SJSA1 (cell line): Measurements from ENCODE around the gene ZFP3. TPM values are rescaled to one million over a fixed set of nuclear protein-coding genes. Genes with fewer than 3 reads are reported as not detected.
"Not testable (repeated sequence)": the region's sequence is repeated elsewhere in the genome, so short reads cannot be mapped to it uniquely, and the experiment has no call there.

Experiments
- DNase-seq, 2 experiments: peaks; one replicate each; pipeline ENCODE4 v3.0.0-alpha.2; 2015 to 2020; ENCODE audit warnings: low spot score in 2 of 2, low read depth in 1 of 2
- H3K27ac ChIP-seq: fragments of 250-450 bp; sonication (Bioruptor Pico); 2 replicates; pipeline ENCODE4 v1.5.1; 2020; ENCODE audit warnings: mild to moderate bottlenecking, moderate library complexity
- H3K27me3 ChIP-seq: fragments of 250-450 bp; sonication (Bioruptor Pico); replicated peaks from 2 replicates; pipeline ENCODE4 v1.5.1; 2020; ENCODE audit warnings: mild to moderate bottlenecking, moderate library complexity
- H3K36me3 ChIP-seq: fragments of 250-450 bp; sonication (Bioruptor Pico); 2 replicates; pipeline ENCODE4 v1.5.1; 2020; ENCODE audit warnings: mild to moderate bottlenecking
- H3K4me1 ChIP-seq: fragments of 250-450 bp; sonication (Bioruptor Pico); replicated peaks from 2 replicates; pipeline ENCODE4 v1.6.1; 2021; ENCODE audit warnings: mild to moderate bottlenecking
- H3K4me3 ChIP-seq: fragments of 250-450 bp; sonication (Bioruptor Pico); 2 replicates; pipeline ENCODE4 v1.5.1; 2020; ENCODE audit warnings: mild to moderate bottlenecking
- H3K9me3 ChIP-seq: fragments of 250-450 bp; sonication (Bioruptor Pico); replicated peaks from 2 replicates; pipeline ENCODE4 v1.5.1; 2020; ENCODE audit warnings: mild to moderate bottlenecking
- total RNA-seq: library from RNA; depleted of rRNA; stranded (reverse); fragments of >200 nt; shearing (Covaris generic); gene quantifications from 2 replicates; pipeline ENCODE4 v1.2.3, GENCODE V29; 2014; rRNA removed

The ZFP3 gene
- total RNA-seq, 1 experiment from 2014 or later: 0.18 TPM

DNA sequence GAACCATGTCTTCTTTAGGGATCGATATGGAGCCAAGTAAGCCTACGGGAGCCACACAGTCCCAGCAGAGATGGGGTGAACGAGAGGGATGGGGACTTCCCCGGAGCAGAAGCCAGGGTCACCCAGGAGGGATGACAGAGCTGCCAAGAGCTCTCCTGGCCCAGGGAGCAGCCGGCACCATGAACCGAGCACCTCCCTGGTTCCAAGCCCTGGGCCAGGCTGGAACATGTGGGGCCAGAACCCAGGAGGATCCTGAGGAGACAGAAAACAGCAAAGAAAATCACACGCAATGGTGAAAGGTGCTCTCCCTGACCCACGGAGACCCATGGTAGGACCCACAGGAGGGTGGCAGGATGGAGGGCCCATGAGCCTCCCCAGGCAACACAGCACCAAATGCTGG is 55.7 kb downstream of the ZFP3 start:
- H3K36me3 ChIP-seq, H3K4me3 ChIP-seq, H3K9me3 ChIP-seq, H3K4me1 ChIP-seq, DNase-seq, H3K27ac ChIP-seq, H3K27me3 ChIP-seq: not testable (repeated sequence)

DNA sequence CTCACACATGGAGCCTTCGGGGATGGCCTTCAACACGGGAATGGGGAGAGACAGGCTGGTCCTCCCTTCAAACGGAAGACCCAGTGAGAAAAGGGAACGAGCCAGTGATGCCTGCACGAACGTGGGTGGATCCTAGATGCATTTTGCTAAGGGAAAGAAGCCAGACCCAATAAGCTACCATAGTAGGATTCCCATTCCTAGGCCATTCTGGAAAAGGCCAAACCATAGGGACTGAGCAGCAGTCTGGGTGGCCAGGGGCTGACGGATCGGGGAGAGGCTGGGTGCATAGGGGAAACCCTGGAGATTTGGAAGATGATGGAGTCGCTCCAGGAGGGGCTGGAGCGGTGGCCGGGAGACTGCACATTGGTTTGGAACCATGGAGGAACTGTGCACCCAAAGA is 56.3 kb downstream of the ZFP3 start:
- not testable (repeated sequence) for H3K4me1 ChIP-seq, H3K36me3 ChIP-seq, H3K9me3 ChIP-seq, H3K27ac ChIP-seq, H3K27me3 ChIP-seq, H3K4me3 ChIP-seq, DNase-seq

- H3K4me1 ChIP-seq, H3K27ac ChIP-seq, H3K4me3 ChIP-seq, H3K27me3 ChIP-seq, H3K9me3 ChIP-seq, H3K36me3 ChIP-seq, DNase-seq: not testable (repeated sequence)
Observed at GRCh38 chr17:5135131-5135712, 57.0 kb downstream of the ZFP3 start.

DNA sequence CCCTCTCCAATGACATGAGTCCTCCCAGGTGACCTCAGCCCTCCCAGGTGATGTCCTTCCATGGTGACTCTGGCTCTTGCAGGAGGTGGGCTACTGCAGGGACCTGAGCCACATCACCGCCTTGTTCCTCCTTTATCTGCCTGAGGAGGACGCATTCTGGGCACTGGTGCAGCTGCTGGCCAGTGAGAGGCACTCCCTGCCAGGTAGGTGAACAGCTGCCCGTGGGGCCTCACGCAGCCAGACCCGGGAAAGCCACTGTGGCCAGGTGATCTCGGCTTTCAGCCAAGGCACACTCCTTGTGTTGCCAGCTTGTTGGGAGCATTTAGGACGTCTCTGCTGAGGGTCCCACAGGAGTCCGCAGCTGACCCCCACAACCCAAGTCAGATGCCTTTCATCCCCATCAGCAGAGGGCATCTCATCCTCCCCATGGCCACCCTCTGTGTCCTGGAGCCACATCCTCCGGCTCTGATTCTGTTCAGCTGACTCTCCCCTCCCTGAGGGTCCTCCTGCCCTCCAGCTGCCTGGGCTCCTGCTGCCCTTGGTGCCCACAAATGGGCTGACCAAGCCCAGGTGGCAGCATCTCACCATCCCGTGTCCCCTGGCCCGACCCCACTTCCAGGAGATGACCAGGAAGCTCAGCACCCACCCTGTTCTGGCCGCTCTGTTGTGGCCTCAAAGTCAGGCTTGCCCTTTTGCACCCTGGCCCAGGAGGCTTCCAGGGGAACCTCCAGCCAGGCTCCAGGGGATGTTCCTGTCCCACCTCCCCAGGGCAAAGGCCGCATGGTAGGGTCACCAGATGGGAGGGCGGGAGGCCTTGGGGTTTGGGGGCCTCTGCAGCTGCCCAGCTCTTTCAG is 57.7 kb downstream of the ZFP3 start:
- Histone ChIP-seq H3K4me1 (no peaks in the 10 kb centered on the region), H3K27ac (no peak overlapping the region), H3K9me3 (no peaks in the 10 kb centered on the region), H3K4me3 (no peak overlapping the region), H3K27me3 (no peaks in the 10 kb centered on the region), H3K36me3 (no peaks in the 10 kb centered on the region)
- DNase-seq: no peak

DNA sequence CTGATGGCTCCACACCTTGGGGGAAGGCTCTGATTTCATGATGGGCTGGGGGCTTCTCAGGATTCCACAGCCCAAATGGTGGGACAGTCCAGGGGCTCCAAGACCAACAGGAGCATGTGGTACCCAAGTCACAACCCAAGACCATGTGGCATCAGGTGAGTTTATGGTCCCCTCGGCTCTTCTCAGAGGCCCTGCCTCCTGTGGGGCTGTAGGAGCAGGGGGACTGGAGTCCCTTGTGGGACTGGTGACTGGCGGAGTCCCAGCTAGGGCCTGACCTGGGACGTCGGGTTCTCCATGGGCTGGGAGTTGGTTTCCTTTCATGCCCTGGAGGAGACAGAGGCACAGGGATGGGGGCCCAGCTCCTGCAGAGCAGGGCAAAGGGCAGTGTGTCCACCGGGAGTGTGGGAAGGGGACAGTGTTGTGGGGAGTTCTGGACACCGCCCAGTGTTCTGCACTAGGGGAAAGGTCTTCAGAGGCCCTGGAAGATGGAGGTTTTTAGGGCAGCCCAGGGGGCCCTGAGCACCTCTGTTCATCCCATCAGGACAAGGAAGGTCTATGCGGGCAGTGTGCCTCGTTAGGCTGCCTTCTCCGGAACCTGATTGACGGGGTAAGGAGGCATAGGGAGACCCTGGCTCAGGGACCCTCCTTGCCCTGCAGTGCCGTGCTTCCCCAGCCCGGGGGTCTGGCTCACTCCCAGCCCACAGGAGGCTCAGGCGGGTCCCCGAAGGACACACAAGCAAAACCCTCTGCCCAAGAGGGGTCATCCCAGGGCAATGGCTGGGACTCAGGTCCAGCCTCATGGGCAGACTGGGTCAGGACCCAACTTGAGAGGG is 58.5 kb downstream of the ZFP3 start:
- H3K36me3 ChIP-seq, H3K4me1 ChIP-seq, H3K4me3 ChIP-seq, H3K9me3 ChIP-seq, H3K27ac ChIP-seq, H3K27me3 ChIP-seq, DNase-seq: not testable (repeated sequence)

DNA sequence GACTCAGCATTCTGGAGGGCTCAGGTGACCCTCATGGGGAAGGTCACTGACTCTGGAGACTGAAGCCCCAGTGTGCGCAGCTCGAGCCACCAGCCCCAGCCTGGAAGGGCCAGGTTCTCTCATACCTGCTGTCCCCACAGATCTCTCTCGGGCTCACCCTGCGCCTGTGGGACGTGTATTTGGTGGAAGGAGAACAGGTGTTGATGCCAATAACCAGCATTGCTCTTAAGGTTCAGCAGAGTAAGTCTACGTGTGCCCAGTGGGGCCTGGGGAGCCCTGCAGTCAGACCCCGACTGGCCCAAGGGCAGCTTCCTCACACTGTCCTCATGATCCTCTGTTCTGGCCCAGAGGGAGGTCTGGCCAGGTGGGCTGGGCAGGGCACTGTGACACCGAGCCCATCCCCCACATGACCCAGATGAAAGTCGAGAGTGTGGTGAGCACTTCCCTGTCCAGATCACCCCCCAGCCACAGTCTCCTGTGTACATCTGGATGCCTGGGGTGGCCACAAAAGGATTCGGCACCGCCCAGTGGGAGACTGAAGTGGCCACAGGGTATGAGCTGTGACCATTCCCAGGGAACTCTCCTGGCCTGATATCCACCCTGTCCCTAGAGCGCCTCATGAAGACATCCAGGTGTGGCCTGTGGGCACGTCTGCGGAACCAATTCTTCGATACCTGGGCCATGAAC is 59.4 kb downstream of the ZFP3 start:
- not testable (repeated sequence) for H3K36me3 ChIP-seq, H3K4me1 ChIP-seq, H3K9me3 ChIP-seq, H3K27me3 ChIP-seq, H3K4me3 ChIP-seq, DNase-seq, H3K27ac ChIP-seq

GRCh38 chr17:5138198-5138544 is 59.9 kb downstream of the ZFP3 start:
- not testable (repeated sequence) for H3K9me3 ChIP-seq, H3K27me3 ChIP-seq, H3K27ac ChIP-seq, H3K36me3 ChIP-seq, DNase-seq, H3K4me1 ChIP-seq, H3K4me3 ChIP-seq

DNA sequence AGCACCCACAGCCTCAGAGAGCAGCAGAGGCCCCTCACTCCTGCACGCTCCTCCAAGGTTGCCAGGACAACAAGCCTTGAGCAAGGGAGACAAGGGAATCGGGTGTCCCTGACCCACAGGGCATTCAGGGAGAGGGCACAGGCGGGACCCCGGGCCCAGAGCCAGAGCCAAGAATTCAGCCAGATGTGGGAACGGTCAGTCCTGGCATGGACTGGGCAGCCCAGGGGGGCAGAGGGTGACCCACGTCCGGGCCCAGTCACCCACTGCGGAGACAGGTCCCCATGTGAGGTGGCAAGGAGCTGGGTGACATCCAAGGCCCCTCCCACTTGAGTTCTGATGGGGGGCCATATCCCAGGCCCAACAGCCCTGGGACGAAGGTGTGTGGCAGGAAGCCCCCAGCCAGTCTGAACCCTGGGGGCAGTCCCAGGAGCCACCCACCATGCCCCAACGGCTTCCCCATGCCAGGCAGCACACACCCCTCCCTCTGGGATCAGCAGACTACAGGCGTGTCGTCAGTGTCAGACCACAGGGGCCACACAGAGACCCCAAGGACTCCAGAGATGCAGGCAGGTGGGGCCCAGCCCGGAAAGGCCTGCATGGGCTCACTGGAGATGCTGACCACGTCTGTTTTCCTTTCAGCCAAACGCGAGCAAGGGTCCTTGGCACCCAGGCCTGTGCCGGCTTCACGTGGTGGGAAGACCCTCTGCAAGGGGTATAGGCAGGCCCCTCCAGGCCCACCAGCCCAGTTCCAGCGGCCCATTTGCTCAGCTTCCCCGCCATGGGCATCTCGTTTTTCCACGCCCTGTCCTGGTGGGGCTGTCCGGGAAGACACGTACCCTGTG is 60.6 kb downstream of the ZFP3 start:
- H3K27ac ChIP-seq: no peak overlapping the region

DNA sequence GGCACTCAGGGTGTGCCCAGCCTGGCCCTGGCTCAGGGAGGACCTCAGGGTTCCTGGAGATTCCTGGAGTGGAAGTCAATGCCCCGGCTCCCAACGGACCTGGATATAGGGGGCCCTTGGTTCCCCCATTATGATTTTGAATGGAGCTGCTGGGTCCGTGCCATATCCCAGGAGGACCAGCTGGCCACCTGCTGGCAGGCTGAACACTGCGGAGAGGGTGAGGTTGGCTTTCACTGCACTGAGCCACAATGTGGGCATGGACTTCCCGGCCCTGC is 61.1 kb downstream of the ZFP3 start:
- H3K27ac ChIP-seq: no peak overlapping the region
- no peaks in the 10 kb centered on the region for H3K27me3 ChIP-seq
- no peak for DNase-seq
- no peaks in the 10 kb centered on the region for H3K4me1 ChIP-seq
- H3K9me3 ChIP-seq: no peaks in the 10 kb centered on the region
- H3K36me3 ChIP-seq: no peaks in the 10 kb centered on the region
- H3K4me3 ChIP-seq: no peak overlapping the region

More for the DNA sequence above, 60.6 kb downstream of the ZFP3 start:
- H3K9me3 ChIP-seq: no peaks in the 10 kb centered on the region
- DNase-seq: no peak
- H3K27me3 ChIP-seq: no peaks in the 10 kb centered on the region
- H3K36me3 ChIP-seq: no peaks in the 10 kb centered on the region
- no peaks in the 10 kb centered on the region for H3K4me1 ChIP-seq
- no peak overlapping the region for H3K4me3 ChIP-seq

GRCh38 chr17:5142877-5143276 is 64.6 kb downstream of the ZFP3 start:
- not testable (repeated sequence) for H3K4me1 ChIP-seq, H3K27ac ChIP-seq, H3K9me3 ChIP-seq, H3K27me3 ChIP-seq, DNase-seq, H3K4me3 ChIP-seq, H3K36me3 ChIP-seq

Other genes with a start within 250 kb of the ZFP3 start
- 10.0 and 20.0 TPM in 2 replicates for gene MINK1, start 245.1 kb upstream of the ZFP3 start, total RNA-seq
- 0.18 TPM in 1 of 2 replicates, not detected in the other for gene C17orf107, start 178.9 kb upstream of the ZFP3 start, total RNA-seq
- 0.29 TPM in 1 of 2 replicates, not detected in the other for gene CHRNE, start 175.4 kb upstream of the ZFP3 start, total RNA-seq
- not detected in 2 replicates for gene GP1BA, start 146.2 kb upstream of the ZFP3 start, total RNA-seq
- gene SLC25A11, start 138.4 kb upstream of the ZFP3 start, total RNA-seq: 67.6 and 68.4 TPM in 2 replicates
- gene RNF167, start 138.2 kb upstream of the ZFP3 start, total RNA-seq: 4.2 and 13.0 TPM in 2 replicates
- gene PFN1, start 129.9 kb upstream of the ZFP3 start, total RNA-seq: 1,207 and 1,337 TPM in 2 replicates
- 5.2 and 6.6 TPM in 2 replicates for gene ENO3, start 127.3 kb upstream of the ZFP3 start, total RNA-seq
- 63.5 and 71.4 TPM in 2 replicates for gene SPAG7, start 110.7 kb upstream of the ZFP3 start, total RNA-seq
- gene CAMTA2, start 90.8 kb upstream of the ZFP3 start, total RNA-seq: 6.3 and 19.7 TPM in 2 replicates
- gene INCA1, start 80.9 kb upstream of the ZFP3 start, total RNA-seq: 1.1 and 2.7 TPM in 2 replicates
- 72.3 and 102 TPM in 2 replicates for gene KIF1C, start 80.5 kb upstream of the ZFP3 start, total RNA-seq
- gene SLC52A1, start 43.0 kb upstream of the ZFP3 start, total RNA-seq: not detected in 2 replicates
- gene ZNF232, start 33.4 kb downstream of the ZFP3 start, total RNA-seq: 3.4 and 7.1 TPM in 2 replicates
- not detected in 2 replicates for gene USP6, start 37.6 kb downstream of the ZFP3 start, total RNA-seq
- gene ZNF594, start 113.4 kb downstream of the ZFP3 start, total RNA-seq: 4.5 and 6.9 TPM in 2 replicates
- gene SCIMP, start 156.4 kb downstream of the ZFP3 start, total RNA-seq: not detected in 2 replicates
- gene RABEP1, start 203.8 kb downstream of the ZFP3 start, total RNA-seq: 23.7 and 43.1 TPM in 2 replicates